Measurements from ENCODE around the gene CDKN2B-AS1.
"Not testable (repeated sequence)": the region's sequence is repeated elsewhere in the genome, so short reads cannot be mapped to it uniquely, and the experiment has no call there.

CDKN2B-AS1 gene

GRCh38 chr9:21994556-21995005, at the start of gene CDKN2B-AS1:
Gene CDKN2B-AS1, plus strand, starts transcription at chr9:21994791.
- Histone ChIP-seq H3K36me3 (replicated peaks) (no peaks in the 10 kb centered on the region), H3K9me3 (no peaks in the 10 kb centered on the region), H3K4me1 (peaks cover 22% of the 10 kb centered on the region), H3K27me3 (ENCODE audit: low read depth) (no peaks in the 10 kb centered on the region), H3K4me3 (peak within 1 kb of the TSS; percentile 82)
- in situ Hi-C loops (cut with MboI; ENCODE audit: low sequenced_read_pairs): loop anchor here (10.0 to 25.0 kb wide), 2 partner anchors 180 to 443 kb away; partner anchors contain the start of gene DMRTA1
- peak; percentile 86 to 92 for DNase-seq (ENCODE audit: low spot score in 2 of 2)

GRCh38 chr9:21945606-21946005, 49.0 kb upstream of the CDKN2B-AS1 start:
- no peak overlapping the region for H3K4me3 ChIP-seq
- in situ Hi-C loops (cut with MboI; ENCODE audit: low sequenced_read_pairs): no loop called here
- no peaks in the 10 kb centered on the region for H3K27me3 ChIP-seq (ENCODE audit: low read depth)
- H3K36me3 ChIP-seq (replicated peaks): no peaks in the 10 kb centered on the region
- DNase-seq (ENCODE audit: low spot score in 2 of 2): no peak
- H3K4me1 ChIP-seq: no peaks in the 10 kb centered on the region
- H3K9me3 ChIP-seq: no peaks in the 10 kb centered on the region

GRCh38 chr9:21958833-21959232, 35.8 kb upstream of the CDKN2B-AS1 start:
- no peaks in the 10 kb centered on the region for H3K36me3 ChIP-seq (replicated peaks)
- no peak for DNase-seq (ENCODE audit: low spot score in 2 of 2)
- in situ Hi-C loops (cut with MboI; ENCODE audit: low sequenced_read_pairs): no loop called here
- H3K4me3 ChIP-seq: no peak overlapping the region
- no peaks in the 10 kb centered on the region for H3K4me1 ChIP-seq
- no peaks in the 10 kb centered on the region for H3K9me3 ChIP-seq
- no peaks in the 10 kb centered on the region for H3K27me3 ChIP-seq (ENCODE audit: low read depth)

GRCh38 chr9:21959268-21959667, 35.3 kb upstream of the CDKN2B-AS1 start:
- H3K4me3 ChIP-seq; in situ Hi-C loops (cut with MboI; ENCODE audit: low sequenced_read_pairs); H3K9me3 ChIP-seq; H3K27me3 ChIP-seq (ENCODE audit: low read depth); H3K36me3 ChIP-seq (replicated peaks); DNase-seq (ENCODE audit: low spot score in 2 of 2); H3K4me1 ChIP-seq: not testable (repeated sequence)

- Histone ChIP-seq H3K9me3 (no peaks in the 10 kb centered on the region), H3K4me1 (no peaks in the 10 kb centered on the region), H3K36me3 (replicated peaks) (peaks cover under 1% of the 10 kb centered on the region), H3K27me3 (ENCODE audit: low read depth) (no peaks in the 10 kb centered on the region), H3K4me3 (no peak overlapping the region)
- in situ Hi-C loops (cut with MboI; ENCODE audit: low sequenced_read_pairs): no loop called here
- no peak for DNase-seq (ENCODE audit: low spot score in 2 of 2)
Observed at GRCh38 chr9:21961569-21961968, 33.0 kb upstream of the CDKN2B-AS1 start.

- Histone ChIP-seq H3K9me3 (no peaks in the 10 kb centered on the region), H3K27me3 (ENCODE audit: low read depth) (no peaks in the 10 kb centered on the region), H3K4me1 (no peaks in the 10 kb centered on the region), H3K36me3 (replicated peaks) (peaks cover 26% of the 10 kb centered on the region), H3K4me3 (no peak overlapping the region)
- in situ Hi-C loops (cut with MboI; ENCODE audit: low sequenced_read_pairs): no loop called here
- no peak for DNase-seq (ENCODE audit: low spot score in 2 of 2)
Observed at GRCh38 chr9:21964925-21965385, 29.6 kb upstream of the CDKN2B-AS1 start.

GRCh38 chr9:21965401-21965951, 29.1 kb upstream of the CDKN2B-AS1 start:
- no peak for DNase-seq (ENCODE audit: low spot score in 2 of 2)
- Histone ChIP-seq H3K36me3 (replicated peaks) (peaks cover 31% of the 10 kb centered on the region), H3K4me3 (no peak overlapping the region), H3K9me3 (no peaks in the 10 kb centered on the region), H3K27me3 (ENCODE audit: low read depth) (no peaks in the 10 kb centered on the region), H3K4me1 (no peaks in the 10 kb centered on the region)
- in situ Hi-C loops (cut with MboI; ENCODE audit: low sequenced_read_pairs): no loop called here

- H3K9me3 ChIP-seq: no peaks in the 10 kb centered on the region
- in situ Hi-C loops (cut with MboI; ENCODE audit: low sequenced_read_pairs): no loop called here
- H3K36me3 ChIP-seq (replicated peaks): peaks cover 39% of the 10 kb centered on the region
- no peaks in the 10 kb centered on the region for H3K27me3 ChIP-seq (ENCODE audit: low read depth)
- H3K4me3 ChIP-seq: no peak overlapping the region
- no peaks in the 10 kb centered on the region for H3K4me1 ChIP-seq
- no peak for DNase-seq (ENCODE audit: low spot score in 2 of 2)
Observed at GRCh38 chr9:21966140-21966851, 28.3 kb upstream of the CDKN2B-AS1 start.

- Histone ChIP-seq H3K4me1 (no peaks in the 10 kb centered on the region), H3K27me3 (ENCODE audit: low read depth) (no peaks in the 10 kb centered on the region), H3K36me3 (replicated peaks) (peaks cover 43% of the 10 kb centered on the region), H3K4me3 (no peak overlapping the region), H3K9me3 (no peaks in the 10 kb centered on the region)
- DNase-seq (ENCODE audit: low spot score in 2 of 2): no peak
- in situ Hi-C loops (cut with MboI; ENCODE audit: low sequenced_read_pairs): no loop called here
Observed at GRCh38 chr9:21967169-21967568, 27.4 kb upstream of the CDKN2B-AS1 start.

GRCh38 chr9:21967702-21968101, 26.9 kb upstream of the CDKN2B-AS1 start:
- in situ Hi-C loops (cut with MboI; ENCODE audit: low sequenced_read_pairs): no loop called here
- H3K36me3 ChIP-seq (replicated peaks): peaks cover 43% of the 10 kb centered on the region
- no peak for DNase-seq (ENCODE audit: low spot score in 2 of 2)

GRCh38 chr9:21968331-21969010, 26.1 kb upstream of the CDKN2B-AS1 start:
- Histone ChIP-seq H3K36me3 (replicated peaks) (peaks cover 43% of the 10 kb centered on the region), H3K4me3 (no peak overlapping the region), H3K27me3 (ENCODE audit: low read depth) (no peaks in the 10 kb centered on the region), H3K4me1 (no peaks in the 10 kb centered on the region), H3K9me3 (no peaks in the 10 kb centered on the region)
- DNase-seq (ENCODE audit: low spot score in 2 of 2): no peak
- in situ Hi-C loops (cut with MboI; ENCODE audit: low sequenced_read_pairs): no loop called here

More at GRCh38 chr9:21967702-21968101, 26.9 kb upstream of the CDKN2B-AS1 start:
- H3K27me3 ChIP-seq (ENCODE audit: low read depth): no peaks in the 10 kb centered on the region
- no peaks in the 10 kb centered on the region for H3K9me3 ChIP-seq
- H3K4me3 ChIP-seq: no peak overlapping the region
- no peaks in the 10 kb centered on the region for H3K4me1 ChIP-seq

GRCh38 chr9:21969011-21969940, 25.3 kb upstream of the CDKN2B-AS1 start:
- no peaks in the 10 kb centered on the region for H3K27me3 ChIP-seq (ENCODE audit: low read depth)
- in situ Hi-C loops (cut with MboI; ENCODE audit: low sequenced_read_pairs): no loop called here
- H3K4me1 ChIP-seq: no peaks in the 10 kb centered on the region
- no peak for DNase-seq (ENCODE audit: low spot score in 2 of 2)
- H3K4me3 ChIP-seq: no peak overlapping the region
- no peaks in the 10 kb centered on the region for H3K9me3 ChIP-seq
- peaks cover 43% of the 10 kb centered on the region for H3K36me3 ChIP-seq (replicated peaks)

All from HAP-1 (cell line).